GM18867 (cell line): ENCODE measurements around the gene RBMY1B.
"Not testable (repeated sequence)": the region's sequence is repeated elsewhere in the genome, so short reads cannot be mapped to it uniquely, and the experiment has no call there.

Experiments used
- ATAC-seq: cut with Tn5 transposase; IDR thresholded peaks from one replicate; pipeline ENCODE4 v1.9.1; 2021; ENCODE audit warnings: mild to moderate bottlenecking, moderate library complexity; ENCODE audit not compliant: unreplicated experiment

RBMY1B gene

GRCh38 chrY:21511038-21511437, at the start of gene RBMY1B:
Gene RBMY1B, plus strand, starts transcription at chrY:21511338. Its CDS starts 2,013 bp downstream, at chrY:21513351.
- not testable (repeated sequence) for ATAC-seq

DNA sequence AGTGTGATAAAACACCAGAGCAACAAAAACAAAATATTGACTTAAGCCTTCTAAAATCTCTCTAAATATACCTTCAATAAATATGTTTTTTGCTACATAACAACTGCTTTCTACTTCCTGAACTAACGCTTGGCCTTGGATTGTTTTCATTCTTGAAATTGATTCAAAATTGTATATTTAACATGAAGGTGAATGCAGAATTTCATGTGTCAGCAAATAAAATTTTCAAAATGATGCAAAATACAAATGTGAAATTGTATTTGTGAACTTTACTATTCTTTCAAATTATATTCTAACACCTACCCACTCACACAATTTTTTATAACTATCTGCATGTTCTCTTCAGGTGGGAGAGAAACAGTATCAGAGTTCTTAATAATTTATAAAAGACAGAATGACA, 48.2 kb upstream of the RBMY1B start:
- ATAC-seq = not testable (repeated sequence)

DNA sequence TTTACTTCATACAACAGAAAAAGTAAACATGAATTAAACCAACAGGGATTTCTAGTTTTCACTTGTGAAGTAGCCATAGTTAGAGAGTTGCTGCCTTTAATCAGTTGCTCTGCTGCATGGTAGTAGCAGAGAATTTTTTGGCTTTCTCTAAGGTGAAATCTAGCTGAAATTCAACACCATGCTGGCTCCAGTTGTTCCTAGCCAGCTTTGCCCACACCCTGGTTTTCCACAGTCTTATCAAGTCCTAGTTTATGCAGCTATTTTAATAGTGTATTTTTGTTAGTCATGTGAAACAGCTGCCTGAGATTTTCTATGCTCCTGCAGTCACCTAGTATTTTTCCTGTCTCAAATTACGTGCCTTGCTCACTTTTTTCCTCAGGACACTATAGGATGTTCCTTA, 28.2 kb upstream of the RBMY1B start:
- no peak for ATAC-seq

DNA sequence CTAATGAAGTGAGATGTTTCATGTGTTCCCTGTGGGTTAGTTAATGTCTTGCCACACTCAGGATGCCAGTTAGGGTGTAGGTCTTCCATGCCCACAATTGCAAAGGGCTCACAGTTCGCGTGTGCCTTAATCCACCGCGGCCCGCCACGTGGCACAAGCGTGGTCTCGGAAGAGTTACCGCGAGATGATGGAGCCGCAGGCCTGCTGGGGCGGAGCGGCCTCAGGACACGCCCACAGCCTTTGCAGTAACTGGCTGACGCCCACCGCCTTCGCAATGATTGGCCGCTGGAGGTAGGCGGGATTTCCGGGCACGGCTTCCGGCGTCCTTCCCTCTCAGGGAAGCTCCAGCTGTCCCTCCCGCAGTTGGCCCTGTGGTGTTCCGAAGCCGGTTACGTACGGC, 23.4 kb downstream of the RBMY1B start, which contains the start of gene RBMY1A1:
Gene RBMY1A1 (plus strand): TSS at position 301 of the 400 bp plus-strand sequence. CDS start 2,013 bp downstream, outside the sequence.
- ATAC-seq = not testable (repeated sequence)

GRCh38 chrY:21559316-21559984, 48.3 kb downstream of the RBMY1B start:
- not testable (repeated sequence) for ATAC-seq
